ENCODE results near the gene MAMLD1.

The MAMLD1 gene

GRCh38 chrX:150355913-150356312 lies 7.2 kb upstream of the MAMLD1 start:
- DNase-seq: no peak

- DNase-seq: no peak
These were observed 5.3 kb upstream of the MAMLD1 start for GRCh38 chrX:150357790-150358189.

- no peak for DNase-seq
These were observed 4.5 kb upstream of the MAMLD1 start for GRCh38 chrX:150358651-150359050.

- no peak for DNase-seq
These were observed 2.8 kb upstream of the MAMLD1 start for GRCh38 chrX:150360331-150360730.

GRCh38 chrX:150361070-150361776 lies 1.9 kb upstream of the MAMLD1 start:
- DNase-seq: no peak

- no peak for DNase-seq
These were observed 1.3 kb upstream of the MAMLD1 start for GRCh38 chrX:150361777-150362351.

GRCh38 chrX:150363561-150364346 lies 637 bp downstream of the MAMLD1 start:
- DNase-seq: no peak

GRCh38 chrX:150364347-150365050 lies 1.4 kb downstream of the MAMLD1 start:
- no peak for DNase-seq

GRCh38 chrX:150365051-150365989 lies 2.2 kb downstream of the MAMLD1 start:
- no peak for DNase-seq

- no peak for DNase-seq
These were observed 3.1 kb downstream of the MAMLD1 start for GRCh38 chrX:150365990-150366911.

GRCh38 chrX:150366951-150367545 lies 3.9 kb downstream of the MAMLD1 start:
- no peak for DNase-seq

- DNase-seq: no peak
These were observed 7.6 kb downstream of the MAMLD1 start for GRCh38 chrX:150370589-150371312.

- no peak for DNase-seq
These were observed 8.8 kb downstream of the MAMLD1 start for GRCh38 chrX:150371877-150372276.

- no peak for DNase-seq
These were observed 9.2 kb downstream of the MAMLD1 start for GRCh38 chrX:150372280-150372679.

GRCh38 chrX:150372756-150373155 lies 9.6 kb downstream of the MAMLD1 start:
- no peak for DNase-seq

GRCh38 chrX:150375243-150375770 lies 12.2 kb downstream of the MAMLD1 start:
- no peak for DNase-seq

GRCh38 chrX:150377005-150377404 lies 13.9 kb downstream of the MAMLD1 start:
- DNase-seq: no peak

- no peak for DNase-seq
These were observed 41.9 kb downstream of the MAMLD1 start for GRCh38 chrX:150405006-150405405.

- no peak for DNase-seq
These were observed 42.5 kb downstream of the MAMLD1 start for GRCh38 chrX:150405576-150405975.

GRCh38 chrX:150406596-150406995 lies 43.5 kb downstream of the MAMLD1 start:
- DNase-seq: no peak
